Caki2 (cell line): ENCODE results near the gene GBP1. TPM values are rescaled to one million over a fixed set of nuclear protein-coding genes. Genes with fewer than 3 reads are reported as not detected.
"Not testable (repeated sequence)": the region's sequence is repeated elsewhere in the genome, so short reads cannot be mapped to it uniquely, and the experiment has no call there.

Experiments
- DNase-seq: peaks from one replicate; pipeline ENCODE4 v3.0.0-alpha.2; 2015; ENCODE audit warnings: low read depth
- in situ Hi-C: cut with HindIII; loops from 2 replicates; pipeline ENCODE4 v1.10.0; 2016; ENCODE audit warnings: low sequenced_read_pairs, low pct_unique_long_range_greater_than_20kb, mixed read lengths
- total RNA-seq: library from RNA; depleted of rRNA; stranded (reverse); fragments of >200 nt; shearing (Covaris generic); gene quantifications from 2 replicates; pipeline ENCODE4 v1.2.3, GENCODE V29; 2014; ENCODE audit warnings: low replicate concordance; rRNA removed

GBP1 gene
- total RNA-seq, 1 experiment from 2014 or later = 0.07 TPM

DNA sequence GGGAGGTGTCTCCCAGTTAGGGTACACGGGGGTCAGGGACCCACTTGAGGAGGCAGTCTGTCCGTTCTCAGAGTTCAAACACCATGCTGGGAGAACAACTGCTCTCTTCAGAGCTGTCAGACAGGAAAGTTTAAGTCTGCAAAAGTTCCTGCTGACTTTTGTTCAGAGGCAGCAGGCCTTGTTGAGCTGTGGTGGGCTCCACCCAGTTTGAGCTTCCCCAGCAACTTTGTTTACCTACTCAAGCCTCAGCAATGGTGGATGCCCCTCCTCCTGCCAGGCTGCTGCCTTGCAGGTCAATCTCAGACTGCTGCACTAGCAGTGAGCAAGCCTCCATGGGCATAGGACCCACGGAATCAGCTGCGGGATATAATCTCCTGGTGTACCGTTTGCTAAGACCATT lies 31.0 kb downstream of the GBP1 start:
- in situ Hi-C loops, DNase-seq: not testable (repeated sequence)

DNA sequence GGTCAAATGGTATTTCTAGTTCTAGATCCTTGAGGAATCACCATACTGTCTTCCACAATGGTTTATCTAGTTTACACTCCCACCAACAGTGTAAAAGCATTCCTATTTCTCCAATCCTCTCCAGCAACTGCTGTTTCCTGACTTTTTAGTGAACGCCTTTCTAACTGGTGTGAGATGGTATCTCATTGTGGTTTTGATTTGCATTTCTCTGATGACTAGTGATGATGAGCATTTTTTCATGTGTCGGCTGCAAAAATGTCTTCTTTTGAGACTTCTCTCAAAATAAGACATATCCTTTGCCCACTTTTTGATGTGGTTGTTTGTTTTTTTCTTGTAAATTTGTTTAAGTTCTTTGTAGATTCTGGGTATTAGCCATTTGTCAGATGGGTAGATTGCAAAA lies 36.0 kb downstream of the GBP1 start:
- DNase-seq, in situ Hi-C loops: not testable (repeated sequence)

DNA sequence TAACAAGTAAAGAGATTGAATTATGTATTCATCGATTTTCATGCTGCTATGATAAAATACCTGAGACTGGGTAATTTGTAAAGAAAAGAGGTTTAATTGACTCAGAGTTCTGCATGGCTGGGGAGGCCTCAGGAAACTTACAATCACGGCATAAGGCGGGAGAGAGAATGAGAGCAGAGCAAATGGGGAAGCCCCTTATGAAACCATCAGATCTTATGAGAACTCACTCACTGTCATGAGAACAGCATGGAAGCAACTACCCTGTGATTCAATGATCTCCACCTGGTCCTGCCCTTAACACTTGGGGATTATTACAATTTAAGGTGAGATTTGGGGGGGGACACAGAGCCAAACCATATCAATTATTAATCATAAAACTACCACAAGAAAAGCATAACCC lies 39.1 kb downstream of the GBP1 start:
- DNase-seq = no peak
- in situ Hi-C loops = no loop called here

DNA sequence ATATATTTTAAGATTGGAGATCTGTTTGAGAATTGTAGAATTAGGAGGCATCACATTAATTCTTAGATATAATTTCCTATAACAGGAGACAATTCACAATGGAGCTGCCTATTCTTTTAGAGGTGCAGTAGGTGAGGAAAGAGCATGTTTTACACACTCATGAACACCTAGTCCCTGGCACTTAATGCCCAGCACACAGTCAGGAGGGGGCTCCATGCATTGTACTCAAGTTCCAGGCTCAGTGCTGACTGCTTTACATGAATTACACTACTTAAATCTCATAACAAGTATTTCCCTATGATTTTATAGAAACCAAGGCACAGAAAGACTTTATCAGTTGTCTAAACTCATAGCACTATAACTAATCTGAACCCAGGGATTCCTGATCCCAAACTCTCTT lies 42.0 kb downstream of the GBP1 start:
- in situ Hi-C loops = no loop called here
- no peak for DNase-seq

DNA sequence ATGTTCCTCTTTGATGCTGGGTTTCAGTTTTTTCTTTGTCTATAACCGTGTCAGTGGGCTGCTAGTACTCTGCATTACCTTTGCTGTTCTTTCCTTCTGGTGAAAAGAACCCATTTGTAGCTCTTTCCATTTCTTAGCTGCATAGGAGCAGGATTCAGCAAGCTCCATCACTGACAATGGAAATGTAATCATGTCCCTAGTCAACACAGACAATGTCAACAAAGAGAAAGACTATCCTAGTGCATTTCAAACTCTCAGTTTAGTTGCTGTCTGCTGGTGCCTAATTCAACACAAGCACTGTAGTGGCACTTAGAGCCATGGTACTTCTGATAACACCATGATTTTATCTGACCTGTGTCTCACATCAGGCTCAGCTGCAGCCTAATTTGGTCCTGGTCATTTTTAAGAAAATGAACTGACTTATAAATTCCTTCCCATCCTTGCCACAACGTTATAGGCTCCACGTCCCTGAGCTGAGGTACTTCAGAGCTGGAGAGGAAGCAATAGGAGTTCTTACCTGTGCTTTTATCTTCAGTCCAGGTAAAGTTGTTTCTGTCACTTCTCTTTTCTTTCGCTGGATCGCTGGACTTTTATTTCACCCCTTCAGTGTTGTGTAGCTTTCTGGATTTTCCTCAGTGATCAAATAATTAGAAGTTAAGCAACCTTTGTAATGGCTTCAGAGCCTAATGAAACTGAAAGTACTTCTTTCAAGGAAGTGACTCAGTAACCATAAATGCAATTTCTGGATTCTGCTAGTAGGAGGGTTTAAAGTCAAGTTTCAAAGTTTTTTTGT lies 42.6 kb downstream of the GBP1 start, which contains the start of gene GBP3:
TSS of gene GBP3 (minus strand) at position 700 of the 793 bp plus-strand sequence. CDS start 2,145 bp downstream, outside the sequence.
- peak; percentile 44 for DNase-seq
- in situ Hi-C loops = no loop called here

DNA sequence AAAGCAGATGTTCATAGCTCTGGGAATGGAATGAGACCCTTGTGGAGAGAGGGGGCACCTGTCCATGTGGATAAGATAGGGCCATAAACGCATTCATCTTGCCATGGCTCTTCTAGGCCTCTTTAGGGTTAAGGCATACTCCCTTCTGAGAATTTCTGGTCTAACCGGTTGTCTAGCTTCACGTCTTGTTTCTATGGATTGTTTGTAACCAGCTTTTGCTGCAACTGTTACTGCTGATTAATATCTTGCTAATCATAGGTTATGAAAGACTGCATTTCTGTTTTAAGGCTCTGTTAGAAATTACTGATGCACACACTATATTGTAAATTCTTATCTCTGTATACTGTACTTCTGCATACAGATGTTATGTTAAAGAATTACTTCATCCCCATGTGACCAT lies 46.7 kb downstream of the GBP1 start:
- in situ Hi-C loops, DNase-seq: not testable (repeated sequence)

DNA sequence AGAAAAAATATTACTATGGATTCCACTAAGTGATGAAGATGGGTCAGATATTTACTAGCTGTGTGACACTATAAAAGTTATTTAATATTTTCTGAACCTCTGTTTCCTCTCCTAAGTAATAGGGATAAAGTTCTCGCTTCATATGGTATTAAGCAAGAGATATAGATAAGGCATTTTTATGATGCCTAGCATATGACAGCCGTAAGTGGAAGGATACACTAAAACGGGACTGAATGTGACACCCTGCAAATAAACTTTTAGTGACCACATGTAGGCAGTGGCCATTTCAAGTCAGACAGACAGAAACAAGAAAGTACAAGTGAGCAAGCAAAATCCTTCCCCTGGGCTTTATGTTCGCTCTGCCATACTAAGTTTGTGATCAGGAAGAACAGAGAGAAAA lies 56.5 kb downstream of the GBP1 start:
- in situ Hi-C loops = no loop called here
- no peak for DNase-seq

DNA sequence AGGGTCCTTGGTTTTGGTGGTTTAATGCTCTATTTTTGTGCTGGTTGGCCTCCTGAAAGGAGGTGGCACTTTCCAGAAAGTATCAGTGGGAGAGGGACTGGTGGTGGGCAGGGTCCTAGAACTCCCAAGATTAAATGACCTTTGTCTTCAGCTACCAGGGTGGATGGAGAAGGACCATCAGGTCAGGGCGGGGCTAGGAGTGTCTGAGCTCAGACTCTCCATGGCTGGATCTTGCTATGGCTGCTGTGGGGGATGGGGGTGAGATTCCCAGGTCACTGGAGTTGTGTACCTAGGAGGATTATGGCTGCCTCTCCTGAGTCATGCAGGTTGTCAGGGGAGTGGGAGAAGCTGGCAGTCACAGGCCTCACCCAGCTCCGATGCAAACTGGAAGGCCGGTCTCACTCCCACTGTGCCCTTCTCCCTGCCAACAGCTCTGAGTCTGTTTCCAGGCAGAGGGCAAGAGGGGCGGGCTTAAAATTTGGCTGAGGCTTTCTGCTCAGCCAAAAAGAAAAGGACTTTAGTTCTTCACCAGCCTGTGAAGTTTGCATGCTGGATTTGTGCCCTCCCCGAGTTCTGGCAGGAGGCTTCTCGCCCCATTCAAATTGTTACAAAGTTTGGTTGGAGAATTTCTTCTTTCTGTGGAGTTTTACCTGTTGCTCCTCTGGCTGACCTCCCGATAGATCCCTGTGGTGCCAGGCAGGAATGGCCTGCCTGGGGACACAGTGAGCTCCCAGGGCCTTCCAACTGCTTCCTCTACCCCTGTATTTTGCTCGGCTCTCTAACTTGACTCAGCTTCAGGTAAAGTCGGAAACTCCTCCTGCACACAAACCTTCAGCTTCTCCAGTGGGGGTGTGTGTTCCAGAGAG lies 59.5 kb downstream of the GBP1 start:
- in situ Hi-C loops = no loop called here
- DNase-seq = no peak

Other genes starting within 250 kb of the GBP1 start
- 34.2 and 38.4 TPM in 2 replicates for gene GTF2B, start 173.6 kb downstream of the GBP1 start, total RNA-seq
- gene KYAT3, start 72.6 kb downstream of the GBP1 start, total RNA-seq = 7.2 and 16.0 TPM in 2 replicates
- 3.1 and 5.2 TPM in 2 replicates for gene RBMXL1, start 72.6 kb downstream of the GBP1 start, total RNA-seq
- gene GBP3, start 42.3 kb downstream of the GBP1 start, total RNA-seq = 6.7 and 9.7 TPM in 2 replicates
- 2.7 and 3.7 TPM in 2 replicates for gene GBP2, start 60.9 kb upstream of the GBP1 start, total RNA-seq
- not detected in 2 replicates for gene GBP7, start 110.8 kb upstream of the GBP1 start, total RNA-seq
- not detected in 2 replicates for gene GBP4, start 133.7 kb upstream of the GBP1 start, total RNA-seq
- gene GBP5, start 207.7 kb upstream of the GBP1 start, total RNA-seq = not detected in 2 replicates